HL-60/S4 treated with retinoic acid at 250 ng/mL for 4 days and 3 days (cell line): ENCODE data around the gene CHEK2.
"Not testable (repeated sequence)": the region's sequence is repeated elsewhere in the genome, so short reads cannot be mapped to it uniquely, and the experiment has no call there.

ENCODE experiments used
- in situ Hi-C: fragments of 300-500 bp; cut with MboI; formaldehyde crosslinking; loops from 2 replicates; pipeline ENCODE4 v1.7.0; 2022; ENCODE audit warnings: low sequenced_read_pairs

Gene CHEK2

GRCh38 chr22:28742562-28742962 lies 942 bp upstream of the CHEK2 start:
- in situ Hi-C loops: no loop called here

GRCh38 chr22:28741200-28741784 lies 328 bp downstream of the CHEK2 start:
- in situ Hi-C loops: no loop called here

- in situ Hi-C loops: not testable (repeated sequence)
Measured at GRCh38 chr22:28738876-28739275, 2.7 kb downstream of the CHEK2 start.

GRCh38 chr22:28737701-28738100 lies 3.9 kb downstream of the CHEK2 start:
- in situ Hi-C loops: no loop called here

- in situ Hi-C loops: no loop called here
Measured at GRCh38 chr22:28736301-28737155, 5.1 kb downstream of the CHEK2 start.

- in situ Hi-C loops: no loop called here
Measured at GRCh38 chr22:28734393-28734792, 7.2 kb downstream of the CHEK2 start.

GRCh38 chr22:28730179-28730578 lies 11.4 kb downstream of the CHEK2 start:
- in situ Hi-C loops: no loop called here

- in situ Hi-C loops: no loop called here
Measured at GRCh38 chr22:28728621-28729313, 12.9 kb downstream of the CHEK2 start.

- in situ Hi-C loops: no loop called here
Measured at GRCh38 chr22:28728002-28728401, 13.6 kb downstream of the CHEK2 start.

- in situ Hi-C loops: no loop called here
Measured at GRCh38 chr22:28718044-28718443, 23.6 kb downstream of the CHEK2 start.

- in situ Hi-C loops: no loop called here
Measured at GRCh38 chr22:28716686-28717085, 24.9 kb downstream of the CHEK2 start.

GRCh38 chr22:28715611-28716010 lies 26.0 kb downstream of the CHEK2 start:
- in situ Hi-C loops: no loop called here

- in situ Hi-C loops: no loop called here
Measured at GRCh38 chr22:28714043-28714628, 27.5 kb downstream of the CHEK2 start.

GRCh38 chr22:28711820-28712777 lies 29.5 kb downstream of the CHEK2 start:
- in situ Hi-C loops: no loop called here

GRCh38 chr22:28711341-28711740 lies 30.3 kb downstream of the CHEK2 start:
- in situ Hi-C loops: no loop called here

GRCh38 chr22:28710576-28711191 lies 30.9 kb downstream of the CHEK2 start:
- in situ Hi-C loops: no loop called here

- in situ Hi-C loops: no loop called here
Measured at GRCh38 chr22:28710107-28710506, 31.5 kb downstream of the CHEK2 start.

- in situ Hi-C loops: no loop called here
Measured at GRCh38 chr22:28706845-28707244, 34.8 kb downstream of the CHEK2 start.

GRCh38 chr22:28703436-28703835 lies 38.2 kb downstream of the CHEK2 start:
- in situ Hi-C loops: no loop called here

GRCh38 chr22:28702891-28703290 lies 38.7 kb downstream of the CHEK2 start:
- in situ Hi-C loops: no loop called here
